Neural cell (in vitro differentiated cells): ENCODE data around the gene CLOCK. TPM values are rescaled to one million over a fixed set of nuclear protein-coding genes. Genes with fewer than 3 reads are reported as not detected.

Experiments used
- H2AFZ ChIP-seq: fragments of 200-600, 300-800 bp; sonication (generic), shearing (Covaris generic); 2 replicates; pipeline ENCODE4 v1.6.0; 2014; ENCODE audit warnings: low read depth, mild to moderate bottlenecking, antibody characterized with exemption, low read length, moderate library complexity
- H3F3A ChIP-seq: fragments of 200-600 bp; shearing (Covaris generic); 2 replicates; pipeline ENCODE4 v1.6.1; 2016; ENCODE audit warnings: mild to moderate bottlenecking, moderate library complexity, mixed read lengths, antibody characterized with exemption, low read length; ENCODE audit not compliant: insufficient read depth, poor library complexity, severe bottlenecking
- H3K27ac ChIP-seq: fragments of 200-600, 300-800 bp; sonication (generic), shearing (Covaris generic); 2 replicates; pipeline ENCODE4 v1.5.1; 2014; ENCODE audit warnings: mild to moderate bottlenecking, low read length, moderate library complexity
- H3K27me3 ChIP-seq: fragments of 300-800, 200-600 bp; sonication (generic), shearing (Covaris generic); 2 replicates; pipeline ENCODE4 v1.6.0; 2014; ENCODE audit warnings: mild to moderate bottlenecking, low read depth, low read length, moderate library complexity; ENCODE audit not compliant: insufficient read depth
- H3K36me3 ChIP-seq: fragments of 300-800, 200-600 bp; sonication (generic), shearing (Covaris generic); 2 replicates; pipeline ENCODE4 v1.5.1; 2014; ENCODE audit warnings: mild to moderate bottlenecking, antibody characterized with exemption, low read length, moderate library complexity; ENCODE audit not compliant: insufficient read depth
- H3K4me2 ChIP-seq: fragments of 300-800, 200-600 bp; sonication (generic), shearing (Covaris generic); 2 replicates; pipeline ENCODE4 v1.6.0; 2014; ENCODE audit warnings: mild to moderate bottlenecking, low read length
- H3K4me3 ChIP-seq: fragments of 300-800, 200-600 bp; sonication (generic), shearing (Covaris generic); 2 replicates; pipeline ENCODE4 v1.5.1; 2014; ENCODE audit warnings: mild to moderate bottlenecking, low read length, moderate library complexity
- H3K79me2 ChIP-seq: fragments of 200-600 bp; shearing (Covaris generic); replicated peaks from 2 replicates; pipeline ENCODE4 v1.6.0; 2014; ENCODE audit warnings: mild to moderate bottlenecking, low read length, moderate library complexity; ENCODE audit not compliant: insufficient read depth
- H3K9ac ChIP-seq: fragments of 300-800, 200-600 bp; sonication (generic), shearing (Covaris generic); 2 replicates; pipeline ENCODE4 v1.6.1; 2016; ENCODE audit warnings: mild to moderate bottlenecking, low read length, mixed read lengths
- H3K9me2 ChIP-seq: fragments of 200-600 bp; shearing (Covaris generic); 2 replicates; pipeline ENCODE4 v1.6.1; 2016; ENCODE audit warnings: mild to moderate bottlenecking, low read length, mixed read lengths; ENCODE audit not compliant: insufficient read depth
- H3K9me3 ChIP-seq: fragments of 200-600, 300-800 bp; sonication (generic), shearing (Covaris generic); 2 replicates; pipeline ENCODE4 v1.6.1; 2016; ENCODE audit warnings: mild to moderate bottlenecking, mixed run types, low read length, moderate library complexity, mixed read lengths
- H4K20me1 ChIP-seq: fragments of 200-600 bp; shearing (Covaris generic); 2 replicates; pipeline ENCODE4 v1.6.1; 2016; ENCODE audit warnings: mild to moderate bottlenecking, mixed run types; ENCODE audit not compliant: insufficient read depth
- EP300 ChIP-seq: fragments of 450-650 bp; conservative IDR thresholded peaks from 2 replicates; pipeline ENCODE4 v1.6.1; 2014; ENCODE audit warnings: antibody characterized with exemption, mild to moderate bottlenecking, moderate library complexity; ENCODE audit not compliant: poor library complexity, severe bottlenecking
- EZH2 ChIP-seq: fragments of 200-600, 300-800 bp; shearing (Covaris generic), sonication (generic); IDR thresholded peaks from 2 replicates; pipeline ENCODE4 v1.6.1; 2014; ENCODE audit warnings: antibody characterized with exemption, low read length, borderline replicate concordance, mild to moderate bottlenecking; ENCODE audit not compliant: insufficient read depth, poor library complexity, severe bottlenecking
- MXI1 ChIP-seq: fragments of 450-650 bp; conservative IDR thresholded peaks from 2 replicates; pipeline ENCODE4 v1.6.1; 2014; ENCODE audit warnings: antibody characterized with exemption, mild to moderate bottlenecking; ENCODE audit not compliant: poor library complexity, severe bottlenecking
- POLR2AphosphoS5 ChIP-seq: IDR thresholded peaks from 2 replicates; pipeline ENCODE4 v1.6.1; 2012
- RAD21 ChIP-seq: fragments of 450-650 bp; conservative IDR thresholded peaks from 2 replicates; pipeline ENCODE4 v1.6.1; 2014; ENCODE audit warnings: antibody characterized with exemption, mild to moderate bottlenecking, moderate library complexity
- SMC3 ChIP-seq: fragments of 450-650 bp; conservative IDR thresholded peaks from 2 replicates; pipeline ENCODE4 v1.6.1; 2014; ENCODE audit warnings: antibody characterized with exemption, mild to moderate bottlenecking, moderate library complexity; ENCODE audit not compliant: poor library complexity
- TAF1 ChIP-seq: IDR thresholded peaks from 2 replicates; pipeline ENCODE4 v1.6.1; 2012; ENCODE audit warnings: low read depth
- polyA plus RNA-seq: library from polyadenylated mRNA; depleted of rRNA; stranded (reverse); fragments of >200 nt; gene quantifications from 2 replicates; pipeline ENCODE4 v1.2.3, GENCODE V29; 2014
- TF ChIP-seq, protein P1 (sequence below): fragments of 450-650 bp; IDR thresholded peaks from 2 replicates; pipeline ENCODE4 v1.5.1; 2014; ENCODE audit warnings: antibody characterized with exemption, mild to moderate bottlenecking, moderate library complexity; ENCODE audit not compliant: poor library complexity, severe bottlenecking
- TF ChIP-seq, protein P2 (sequence below): IDR thresholded peaks from 2 replicates; pipeline ENCODE4 v1.6.1; 2012; ENCODE audit warnings: borderline replicate concordance

The CLOCK gene
- polyA plus RNA-seq, 1 donor from 2014 or later = 8.7 TPM

DNA sequence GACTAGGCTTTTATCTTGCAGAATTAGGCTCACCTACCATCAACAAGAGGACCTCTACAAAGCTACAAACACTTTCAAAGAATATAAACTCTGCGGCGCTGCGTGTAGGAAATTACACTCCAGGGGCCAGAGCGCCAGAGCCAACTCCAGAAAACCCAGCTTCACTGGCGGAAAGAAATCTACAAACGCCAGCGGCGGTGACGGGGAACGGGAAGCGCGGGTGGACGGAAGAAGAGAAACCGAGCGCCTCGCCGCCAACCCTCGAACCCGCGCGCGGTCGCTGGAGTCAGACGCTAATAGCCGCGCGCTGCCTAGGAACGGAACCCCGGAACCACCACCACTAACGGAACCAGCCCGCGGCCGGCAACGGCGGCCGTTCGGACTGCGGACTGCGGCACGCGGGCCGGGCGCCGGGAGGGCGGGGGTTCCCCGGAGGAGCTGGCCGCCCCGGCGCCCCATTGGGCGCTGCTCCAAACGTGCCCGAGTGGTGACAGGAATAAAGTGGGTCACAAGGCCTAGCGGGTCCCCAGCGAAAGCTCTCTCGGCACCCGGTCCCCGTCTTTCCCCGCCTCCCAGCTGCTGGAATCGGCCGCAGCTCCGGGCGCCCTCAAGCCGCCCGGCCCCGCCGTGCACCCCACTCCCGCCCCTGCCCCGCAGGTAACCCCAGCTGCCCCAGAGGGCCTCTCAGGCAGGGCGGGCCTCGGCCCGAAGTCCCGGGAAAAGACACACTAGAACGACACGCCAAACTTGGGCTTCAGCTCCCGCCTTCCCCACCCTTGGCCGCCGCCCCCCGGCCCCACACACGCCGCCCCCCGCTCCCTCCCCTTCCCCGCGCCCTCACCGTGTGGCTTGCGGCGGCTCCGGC, 836 bp downstream of the CLOCK start:
- H3K9me2 ChIP-seq = no peaks in the 10 kb centered on the region
- peak overlapping the region; percentile 98 for H3K4me3 ChIP-seq
- peak; percentile 78 for TF ChIP-seq MXI1
- no peak for TF ChIP-seq EZH2
- TF ChIP-seq, protein P1, sequence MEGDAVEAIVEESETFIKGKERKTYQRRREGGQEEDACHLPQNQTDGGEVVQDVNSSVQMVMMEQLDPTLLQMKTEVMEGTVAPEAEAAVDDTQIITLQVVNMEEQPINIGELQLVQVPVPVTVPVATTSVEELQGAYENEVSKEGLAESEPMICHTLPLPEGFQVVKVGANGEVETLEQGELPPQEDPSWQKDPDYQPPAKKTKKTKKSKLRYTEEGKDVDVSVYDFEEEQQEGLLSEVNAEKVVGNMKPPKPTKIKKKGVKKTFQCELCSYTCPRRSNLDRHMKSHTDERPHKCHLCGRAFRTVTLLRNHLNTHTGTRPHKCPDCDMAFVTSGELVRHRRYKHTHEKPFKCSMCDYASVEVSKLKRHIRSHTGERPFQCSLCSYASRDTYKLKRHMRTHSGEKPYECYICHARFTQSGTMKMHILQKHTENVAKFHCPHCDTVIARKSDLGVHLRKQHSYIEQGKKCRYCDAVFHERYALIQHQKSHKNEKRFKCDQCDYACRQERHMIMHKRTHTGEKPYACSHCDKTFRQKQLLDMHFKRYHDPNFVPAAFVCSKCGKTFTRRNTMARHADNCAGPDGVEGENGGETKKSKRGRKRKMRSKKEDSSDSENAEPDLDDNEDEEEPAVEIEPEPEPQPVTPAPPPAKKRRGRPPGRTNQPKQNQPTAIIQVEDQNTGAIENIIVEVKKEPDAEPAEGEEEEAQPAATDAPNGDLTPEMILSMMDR = no peak
- no peak for TF ChIP-seq EP300
- TF ChIP-seq TAF1 = no peak
- TF ChIP-seq SMC3 = peak; percentile 36
- no peak for TF ChIP-seq RAD21
- TF ChIP-seq, protein P2, sequence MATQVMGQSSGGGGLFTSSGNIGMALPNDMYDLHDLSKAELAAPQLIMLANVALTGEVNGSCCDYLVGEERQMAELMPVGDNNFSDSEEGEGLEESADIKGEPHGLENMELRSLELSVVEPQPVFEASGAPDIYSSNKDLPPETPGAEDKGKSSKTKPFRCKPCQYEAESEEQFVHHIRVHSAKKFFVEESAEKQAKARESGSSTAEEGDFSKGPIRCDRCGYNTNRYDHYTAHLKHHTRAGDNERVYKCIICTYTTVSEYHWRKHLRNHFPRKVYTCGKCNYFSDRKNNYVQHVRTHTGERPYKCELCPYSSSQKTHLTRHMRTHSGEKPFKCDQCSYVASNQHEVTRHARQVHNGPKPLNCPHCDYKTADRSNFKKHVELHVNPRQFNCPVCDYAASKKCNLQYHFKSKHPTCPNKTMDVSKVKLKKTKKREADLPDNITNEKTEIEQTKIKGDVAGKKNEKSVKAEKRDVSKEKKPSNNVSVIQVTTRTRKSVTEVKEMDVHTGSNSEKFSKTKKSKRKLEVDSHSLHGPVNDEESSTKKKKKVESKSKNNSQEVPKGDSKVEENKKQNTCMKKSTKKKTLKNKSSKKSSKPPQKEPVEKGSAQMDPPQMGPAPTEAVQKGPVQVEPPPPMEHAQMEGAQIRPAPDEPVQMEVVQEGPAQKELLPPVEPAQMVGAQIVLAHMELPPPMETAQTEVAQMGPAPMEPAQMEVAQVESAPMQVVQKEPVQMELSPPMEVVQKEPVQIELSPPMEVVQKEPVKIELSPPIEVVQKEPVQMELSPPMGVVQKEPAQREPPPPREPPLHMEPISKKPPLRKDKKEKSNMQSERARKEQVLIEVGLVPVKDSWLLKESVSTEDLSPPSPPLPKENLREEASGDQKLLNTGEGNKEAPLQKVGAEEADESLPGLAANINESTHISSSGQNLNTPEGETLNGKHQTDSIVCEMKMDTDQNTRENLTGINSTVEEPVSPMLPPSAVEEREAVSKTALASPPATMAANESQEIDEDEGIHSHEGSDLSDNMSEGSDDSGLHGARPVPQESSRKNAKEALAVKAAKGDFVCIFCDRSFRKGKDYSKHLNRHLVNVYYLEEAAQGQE = no peak
- peak overlapping the region; percentile 94 for H3K4me2 ChIP-seq
- no peaks in the 10 kb centered on the region for H3K9me3 ChIP-seq
- no peaks in the 10 kb centered on the region for H3K27me3 ChIP-seq
- H3F3A ChIP-seq = peaks cover 7% of the 10 kb centered on the region
- no peaks in the 10 kb centered on the region for H3K36me3 ChIP-seq
- H2AFZ ChIP-seq = peak overlapping the region; percentile 17
- peak overlapping the region; percentile 88 for H3K9ac ChIP-seq
- peak overlapping the region; percentile 91 for H3K27ac ChIP-seq
- no peaks in the 10 kb centered on the region for H4K20me1 ChIP-seq
- peaks cover 38% of the 10 kb centered on the region for H3K79me2 ChIP-seq

DNA sequence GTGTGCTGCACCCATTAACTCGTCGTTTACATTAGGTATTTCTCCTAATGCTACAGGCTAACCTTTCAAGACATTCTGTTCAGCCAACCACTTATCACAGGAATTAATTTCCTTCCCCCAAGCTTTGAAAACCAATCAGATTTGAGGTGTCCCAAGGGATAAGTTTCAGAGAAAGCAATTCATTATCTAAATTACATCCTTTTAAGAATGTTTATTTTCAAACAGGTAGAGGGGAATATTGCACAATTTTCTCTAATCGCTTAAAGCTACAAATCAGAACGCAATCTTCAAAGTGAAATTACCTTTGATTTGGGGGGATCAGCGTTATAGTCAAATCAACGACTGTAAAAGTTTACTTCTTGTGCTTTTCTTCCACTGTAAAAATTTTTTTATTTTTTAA, 1.6 kb downstream of the CLOCK start:
- no peaks in the 10 kb centered on the region for H3K9me2 ChIP-seq
- peak overlapping the region; percentile 94 for H3K4me2 ChIP-seq
- no peaks in the 10 kb centered on the region for H3K9me3 ChIP-seq
- TF ChIP-seq EP300 = no peak
- TF ChIP-seq, protein P2 = no peak
- no peak for TF ChIP-seq EZH2
- no peak for TF ChIP-seq RAD21
- TF ChIP-seq TAF1 = no peak
- no peak for TF ChIP-seq SMC3
- TF ChIP-seq POLR2AphosphoS5 = no peak
- H3K79me2 ChIP-seq = peaks cover 40% of the 10 kb centered on the region
- H4K20me1 ChIP-seq = no peaks in the 10 kb centered on the region
- H3K9ac ChIP-seq = peak overlapping the region; percentile 88
- H3K4me3 ChIP-seq = peak overlapping the region; percentile 98
- H2AFZ ChIP-seq = no peak overlapping the region
- peaks cover 7% of the 10 kb centered on the region for H3F3A ChIP-seq
- H3K27ac ChIP-seq = peak overlapping the region; percentile 91
- H3K27me3 ChIP-seq = no peaks in the 10 kb centered on the region
- H3K36me3 ChIP-seq = no peaks in the 10 kb centered on the region
